Measurements from ENCODE around the gene BMPER. TPM values are rescaled to one million over a fixed set of nuclear protein-coding genes. Genes with fewer than 3 reads are reported as not detected.
A peak's percentile ranks its signal among the peaks of the same experiment; 100 is the strongest.

BMPER gene
- total RNA-seq, 1 experiment from 2014 or later, result 1.5 TPM

DNA sequence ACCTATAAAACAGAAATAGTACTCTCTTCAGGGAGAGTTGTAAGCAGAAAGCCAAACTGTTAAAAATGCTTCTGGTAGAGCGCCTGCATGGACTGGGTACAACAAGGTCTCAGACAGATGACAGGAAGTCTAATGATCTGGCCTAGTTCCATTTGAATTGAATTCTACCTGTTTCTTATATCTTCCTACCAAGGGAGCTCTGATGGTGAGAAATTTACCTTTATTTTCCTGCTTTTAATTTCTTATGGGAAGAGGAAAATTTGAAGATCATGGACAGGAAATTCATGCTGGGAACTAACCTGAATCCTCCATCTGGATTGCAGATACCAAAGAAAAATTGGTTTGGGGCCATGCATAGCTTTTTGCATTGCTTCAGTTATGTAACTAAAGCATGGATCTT is 63.3 kb downstream of the BMPER start:
- DNase-seq (ENCODE audit: low read depth), result no peak

GRCh38 chr7:33970536-33970935 is 65.2 kb downstream of the BMPER start:
- no peak for DNase-seq (ENCODE audit: low read depth)

GRCh38 chr7:33971106-33971505 is 65.8 kb downstream of the BMPER start:
- no peak for DNase-seq (ENCODE audit: low read depth)

DNA sequence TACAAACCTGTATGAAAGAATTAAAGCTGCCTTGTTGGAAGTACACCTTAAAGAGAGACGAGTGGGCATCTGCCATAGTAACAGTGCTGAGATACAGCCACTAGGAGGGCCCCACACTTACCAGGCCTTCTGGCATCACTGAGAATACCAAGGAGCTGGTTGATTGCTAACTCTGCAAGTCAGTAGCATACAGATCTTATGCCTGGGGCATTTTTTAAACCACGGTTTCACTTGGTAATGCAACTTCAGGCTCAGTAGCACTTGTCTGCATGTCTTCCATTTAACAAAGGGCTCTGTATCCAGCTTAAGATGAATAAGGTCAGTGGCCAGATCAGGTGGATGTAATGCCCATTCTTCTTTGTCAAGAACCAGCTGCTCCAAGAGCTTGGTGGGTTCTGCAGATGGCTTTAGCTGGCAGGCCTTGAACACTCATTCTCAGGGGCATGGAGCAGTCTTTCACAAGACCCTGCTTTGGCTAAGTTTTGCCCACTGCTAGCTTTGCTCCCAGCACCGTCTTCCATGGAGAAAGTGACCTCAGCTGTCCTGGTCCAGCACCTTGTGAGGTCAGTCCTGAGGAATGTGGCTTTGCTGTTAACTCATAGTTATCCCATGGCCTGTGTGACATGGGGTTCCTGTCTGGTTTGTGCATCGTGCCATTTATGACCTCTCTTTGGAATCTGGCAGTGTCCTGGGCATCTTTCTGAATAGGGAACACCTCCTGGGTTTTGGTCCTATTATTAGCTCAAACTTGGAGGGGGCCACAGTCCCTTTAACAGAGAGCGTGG is 68.1 kb downstream of the BMPER start:
- peak; percentile 67 for DNase-seq (ENCODE audit: low read depth)

DNA sequence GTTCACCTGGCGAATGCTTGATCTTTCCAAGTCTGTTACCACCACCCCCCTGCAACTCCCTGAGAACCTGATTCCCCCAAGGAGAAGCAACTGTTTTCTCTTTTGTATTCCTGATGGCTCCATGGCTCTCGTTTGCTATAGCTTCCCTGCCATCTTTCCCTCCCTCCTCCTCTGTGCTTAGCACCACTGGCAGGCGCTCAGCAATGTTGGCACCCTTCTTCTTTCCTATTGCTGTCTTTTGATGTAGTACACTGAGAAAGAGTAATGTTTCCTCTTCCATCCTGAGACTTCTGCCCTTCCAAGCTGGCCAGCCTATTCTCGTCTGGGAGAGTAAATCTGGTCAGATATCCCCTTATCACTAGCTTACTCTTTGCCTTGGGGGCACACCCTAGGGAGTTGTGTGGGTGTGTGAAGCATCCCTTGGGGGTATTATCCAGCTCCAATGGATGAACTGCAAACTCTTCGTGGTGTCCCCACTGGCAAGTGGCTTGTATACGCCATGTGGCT is 74.0 kb downstream of the BMPER start:
- no peak for DNase-seq (ENCODE audit: low read depth)

DNA sequence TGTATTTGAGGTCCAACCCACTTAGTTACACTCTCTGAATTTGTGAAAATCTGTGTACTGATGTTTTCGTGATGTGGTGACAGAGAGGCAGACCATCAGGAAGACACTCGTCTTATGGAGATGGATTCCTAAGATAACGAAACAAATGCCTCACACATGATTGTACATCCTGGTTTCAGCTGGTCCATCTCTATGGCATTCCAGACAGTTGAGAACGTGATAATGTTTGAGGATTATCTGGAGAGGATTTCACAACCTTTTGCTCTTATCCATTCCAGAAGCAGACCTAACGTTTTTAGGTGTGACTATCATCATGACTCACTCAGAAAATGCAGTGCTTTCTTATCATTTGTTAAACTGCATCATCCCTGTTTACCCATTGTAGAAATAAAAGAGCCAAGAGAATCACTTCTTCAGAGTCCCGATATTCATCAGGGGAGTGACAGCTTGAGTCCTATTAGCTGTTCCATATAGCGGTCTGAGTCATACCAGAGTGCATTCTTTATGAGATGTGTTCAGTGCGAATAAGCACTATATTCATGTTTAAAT is 74.5 kb downstream of the BMPER start:
- DNase-seq (ENCODE audit: low read depth), result peak; percentile 89

DNA sequence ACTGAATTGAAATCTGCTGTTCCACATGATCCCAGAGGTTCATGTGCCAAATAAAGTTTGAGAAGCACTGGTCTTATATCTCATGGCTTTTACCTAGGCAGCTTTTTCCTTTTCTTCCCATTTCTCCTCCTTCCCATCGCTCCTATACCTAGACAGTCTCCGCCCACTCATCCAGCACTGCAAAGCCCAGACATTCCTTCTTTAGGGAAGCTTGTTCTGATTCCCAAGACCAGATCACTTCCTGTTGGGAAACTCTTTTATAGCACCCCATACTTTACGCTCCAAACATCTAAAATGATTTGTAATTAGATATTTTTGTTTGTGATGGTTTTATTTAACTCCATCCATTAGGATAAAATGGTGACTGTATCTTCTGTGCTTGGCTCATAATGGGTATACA is 75.9 kb downstream of the BMPER start:
- DNase-seq (ENCODE audit: low read depth), result no peak

DNA sequence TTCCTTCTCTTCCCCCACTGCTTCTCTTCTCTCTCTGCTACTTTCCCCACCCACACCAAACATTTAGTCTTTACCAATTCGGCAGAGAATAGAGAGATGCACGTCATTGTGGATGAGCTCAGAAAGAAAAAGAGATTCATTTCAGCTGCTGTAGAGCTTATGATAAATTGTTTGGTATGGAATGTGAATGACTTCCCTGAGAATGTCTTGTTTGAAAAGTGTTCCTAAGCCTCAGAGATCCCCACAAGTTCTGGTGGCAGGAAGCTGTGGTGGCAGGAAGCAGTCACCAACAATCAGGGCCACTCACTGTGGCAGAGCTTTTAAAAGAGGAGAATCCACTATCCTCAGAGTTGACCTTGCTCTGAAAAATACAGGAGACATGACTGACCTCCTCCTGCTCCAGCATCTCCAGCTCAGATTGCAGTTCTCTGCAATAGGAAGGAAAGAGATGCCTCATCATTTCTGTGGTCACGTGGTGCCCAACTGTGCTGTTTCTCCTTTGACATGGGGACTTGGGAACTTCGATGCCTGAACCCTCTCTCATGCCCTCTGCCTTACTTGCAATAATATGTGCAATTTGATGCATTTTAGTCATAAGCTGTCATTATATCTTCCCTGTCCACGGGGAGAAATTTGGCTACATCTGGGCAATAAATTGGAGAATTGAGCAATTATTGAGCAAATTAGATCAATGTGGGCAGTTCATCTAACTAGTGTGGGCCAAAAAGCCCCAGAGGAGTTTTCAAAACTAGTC is 76.5 kb downstream of the BMPER start:
- DNase-seq (ENCODE audit: low read depth), result peak; percentile 38

GRCh38 chr7:33982425-33982786 is 77.1 kb downstream of the BMPER start:
- DNase-seq (ENCODE audit: low read depth), result peak; percentile 74

- no peak for DNase-seq (ENCODE audit: low read depth)
Observed at GRCh38 chr7:33986451-33986850, 81.1 kb downstream of the BMPER start.

- DNase-seq (ENCODE audit: low read depth), result peak; percentile 99
Observed at GRCh38 chr7:33986951-33987947, 81.9 kb downstream of the BMPER start.

DNA sequence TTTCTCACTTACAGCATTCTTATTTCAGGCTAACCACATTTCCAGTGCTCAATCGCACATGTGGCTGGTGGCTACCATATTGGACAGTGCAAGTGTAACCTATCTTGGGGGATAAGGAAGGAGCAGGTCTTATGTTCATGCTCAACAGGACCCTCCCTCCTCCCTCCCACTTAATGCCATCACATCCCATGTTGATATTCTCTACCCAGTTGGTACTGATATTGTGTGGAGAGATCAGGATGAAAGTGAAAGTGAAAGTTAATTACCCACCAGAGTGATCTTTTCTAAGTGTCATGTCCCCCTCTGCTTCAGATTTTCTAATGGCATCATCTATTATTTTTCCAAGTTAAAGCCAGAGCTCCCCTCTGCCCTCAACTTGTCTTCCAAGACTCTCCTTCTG is 91.6 kb downstream of the BMPER start:
- DNase-seq (ENCODE audit: low read depth), result peak; percentile 35

DNA sequence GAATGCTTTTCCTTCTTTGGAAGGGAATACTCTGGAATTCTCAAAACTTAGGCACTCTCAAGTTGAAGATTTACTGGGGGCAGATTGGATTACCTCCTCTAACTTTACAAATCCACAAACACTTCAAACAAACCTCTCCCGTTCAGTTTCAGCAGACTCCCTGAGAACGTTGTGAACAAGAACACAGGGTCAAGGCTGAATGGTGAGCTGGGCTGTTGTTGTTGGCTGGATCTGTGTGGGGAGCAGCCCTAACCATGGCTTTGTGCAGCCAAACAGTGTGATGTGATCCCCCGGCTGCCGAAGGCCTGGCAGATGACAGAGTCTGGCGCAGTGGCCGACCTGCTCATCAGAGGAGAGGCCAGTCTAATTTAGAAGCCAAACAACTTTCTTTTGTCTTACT is 93.1 kb downstream of the BMPER start:
- DNase-seq (ENCODE audit: low read depth), result no peak

GRCh38 chr7:34011017-34011695 is 105.8 kb downstream of the BMPER start:
- DNase-seq (ENCODE audit: low read depth), result no peak

GRCh38 chr7:34011696-34012095 is 106.4 kb downstream of the BMPER start:
- DNase-seq (ENCODE audit: low read depth), result peak; percentile 22

DNA sequence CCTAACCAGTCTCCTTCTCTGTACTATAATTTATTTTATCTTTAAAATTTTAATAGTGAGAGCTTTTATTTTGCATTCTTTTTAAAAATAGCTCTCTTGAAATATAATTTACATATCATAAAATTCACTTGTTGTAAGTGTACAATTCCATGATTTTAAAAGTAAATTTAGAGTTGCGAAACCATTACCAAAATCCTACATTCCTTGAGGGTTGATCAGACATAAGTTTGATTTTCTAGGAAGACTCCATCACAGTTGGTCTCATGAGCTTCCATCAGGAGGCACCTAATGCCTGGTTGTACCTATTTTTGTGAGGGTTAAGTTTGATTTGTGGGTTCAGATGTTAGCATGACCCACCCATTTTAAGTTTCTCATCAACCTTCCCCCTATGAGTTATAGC is 108.1 kb downstream of the BMPER start:
- no peak for DNase-seq (ENCODE audit: low read depth)

GRCh38 chr7:34015651-34016050 is 110.3 kb downstream of the BMPER start:
- no peak for DNase-seq (ENCODE audit: low read depth)

DNA sequence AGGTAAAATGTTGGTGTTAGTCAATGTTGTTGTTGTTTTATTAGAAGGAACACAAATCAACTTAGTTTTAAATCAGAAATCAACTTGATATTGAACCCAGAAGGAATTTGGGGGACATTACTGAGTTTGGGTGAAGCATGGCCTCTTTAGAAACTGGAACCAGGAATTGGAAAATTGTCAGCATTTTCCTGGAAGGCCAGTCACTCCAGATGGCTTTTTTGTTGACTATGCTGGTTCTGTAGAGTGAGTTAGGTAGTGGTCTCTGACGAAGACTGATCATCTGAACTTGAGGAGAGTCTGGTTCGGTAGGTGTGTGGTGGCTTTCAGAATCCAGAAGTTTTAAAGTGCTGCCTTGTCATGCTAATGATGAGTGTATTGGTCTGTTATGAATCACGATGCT is 111.5 kb downstream of the BMPER start:
- no peak for DNase-seq (ENCODE audit: low read depth)

GRCh38 chr7:34019301-34019790 is 114.0 kb downstream of the BMPER start:
- DNase-seq (ENCODE audit: low read depth), result peak; percentile 17

GRCh38 chr7:34022626-34023025 is 117.3 kb downstream of the BMPER start:
- no peak for DNase-seq (ENCODE audit: low read depth)

DNA sequence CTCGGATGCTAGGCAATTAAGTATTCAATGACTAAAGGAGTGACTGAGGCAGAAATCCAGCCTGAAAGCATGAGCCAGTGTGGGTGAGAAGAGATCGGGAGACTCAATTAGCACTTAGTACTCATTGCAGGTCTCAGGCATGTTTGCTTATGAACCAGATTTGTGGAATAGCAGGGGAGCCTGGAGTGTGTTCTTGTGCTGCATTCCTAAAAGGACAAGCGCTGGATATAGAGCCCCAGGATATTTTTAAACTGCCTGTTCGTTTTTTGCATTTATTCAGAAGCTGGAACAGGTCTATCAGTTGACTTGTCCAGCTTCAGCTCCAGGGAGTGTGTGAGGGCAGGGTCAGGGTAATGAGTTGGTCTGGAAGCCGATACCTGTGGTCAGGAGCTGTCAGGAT is 120.3 kb downstream of the BMPER start:
- no peak for DNase-seq (ENCODE audit: low read depth)

Data from M059J (cell line).